Ovary (tissue), 9 donors: ENCODE measurements around the gene IST1. TPM values are rescaled to one million over a fixed set of nuclear protein-coding genes. Genes with fewer than 3 reads are reported as not detected.
"Not testable (repeated sequence)": the region's sequence is repeated elsewhere in the genome, so short reads cannot be mapped to it uniquely, and the experiment has no call there.

ENCODE experiments used
- DNase-seq, 5 donors: peaks; one replicate each; pipeline ENCODE4 v3.0.0-alpha.2; 2019 to 2020
- H3K27ac ChIP-seq, 2 donors: fragments of 200-600 bp; one replicate each; pipeline versions ENCODE4 v1.5.1 to v1.8.0; 2019 to 2022
- H3K27me3 ChIP-seq: fragments of 200-600 bp; one replicate; pipeline ENCODE4 v1.8.0; 2022
- H3K36me3 ChIP-seq: fragments of 200-600 bp; sonication (generic); one replicate; pipeline ENCODE4 v1.5.1; 2019
- H3K4me1 ChIP-seq: one replicate; pipeline ENCODE4 v1.8.1; 2013; ENCODE audit warnings: mild to moderate bottlenecking, moderate library complexity; ENCODE audit not compliant: insufficient read depth
- H3K4me3 ChIP-seq: fragments of 200-600 bp; sonication (generic); one replicate; pipeline ENCODE4 v1.5.1; 2017
- H3K9me3 ChIP-seq, 2 donors: fragments of 200-600 bp in 1 of 2; sonication (generic) in 1 of 2; one replicate each; pipeline versions ENCODE4 v1.5.1 to v1.8.1; 2013 to 2019; ENCODE audit warnings: mild to moderate bottlenecking in 1 of 2, moderate library complexity in 1 of 2
- EP300 ChIP-seq: sonication (generic); formaldehyde crosslinking; IDR thresholded peaks from one replicate; pipeline ENCODE4 v1.6.1; 2017; ENCODE audit warnings: antibody characterized with exemption
- POLR2A ChIP-seq: fragments of 450-650 bp; IDR thresholded peaks from one replicate; pipeline ENCODE4 v1.6.1; 2017; ENCODE audit warnings: antibody characterized with exemption, mild to moderate bottlenecking, moderate library complexity
- whole genome bisulfite sequencing, 3 donors: extraction: QIAGEN DNeasy Blood & Tissue Kit in 1 of 3; methylation state at CpG; one replicate each; pipeline versions ENCODE4 v1.1.5 to v1.1.7; 2013 to 2017; 5-methylcytosine and 5-hydroxymethylcytosine counted together
- intact Hi-C, 4 donors: fragments of 100-400 bp; cut with DNase I; formaldehyde crosslinking; loops; one replicate each; pipeline versions ENCODE4 v1.11.0 to v1.15.1; 2022 to 2023
- polyA plus RNA-seq, 2 donors: library from polyadenylated mRNA; stranded (reverse); fragments of 200-250 nt in 1 of 2; fragments of 350-450 nt in 1 of 2; fragmentation: Illumina TruSeq in 1 of 2; extraction: RNeasy Lipid Tissue Mini Kit (QIAGEN cat#74804) in 1 of 2; gene quantifications; one replicate each; pipeline ENCODE4 v1.2.3, GENCODE V29; 2013 to 2014
- total RNA-seq, 7 donors: library from RNA; depleted of rRNA in 2 of 7; stranded (reverse); fragments of >200 nt in 2 of 7; fragmentation: NEBNext Ultra II Directional in 3 of 7; extraction: Animal tissue kit (Norgen Biotek cat#: 25700) in 3 of 7; gene quantifications; one replicate each; pipeline versions ENCODE4 v1.1.0 to v1.2.4, GENCODE V29; 2016 to 2023
- TF ChIP-seq, protein P1 (sequence below), 3 donors: fragments of 450-650 bp in 2 of 3; fragments of 200-600 bp in 1 of 3; IDR thresholded peaks; one replicate each; pipeline versions ENCODE4 v1.5.1 to v1.8.0; 2016 to 2022; ENCODE audit warnings: antibody characterized with exemption in 3 of 3, mild to moderate bottlenecking in 1 of 3
- donor health status: DM: no; HTN: no; CAD: no; lungs with moderate emphysema.
- donor health status: DM: no; HTN: no; CAD: no.
- donor health status: Bipolar disorder and iron deficiency.
- donor health status: DM: yes; HTN: yes; CAD: no.
- donor health status: DM: no; HTN: no; CAD: no.
- donor health status: DM: yes; HTN: yes; CAD: no.

The IST1 gene
- total and polyA plus RNA-seq, 9 donors: 119 to 324 (median 169) TPM

DNA sequence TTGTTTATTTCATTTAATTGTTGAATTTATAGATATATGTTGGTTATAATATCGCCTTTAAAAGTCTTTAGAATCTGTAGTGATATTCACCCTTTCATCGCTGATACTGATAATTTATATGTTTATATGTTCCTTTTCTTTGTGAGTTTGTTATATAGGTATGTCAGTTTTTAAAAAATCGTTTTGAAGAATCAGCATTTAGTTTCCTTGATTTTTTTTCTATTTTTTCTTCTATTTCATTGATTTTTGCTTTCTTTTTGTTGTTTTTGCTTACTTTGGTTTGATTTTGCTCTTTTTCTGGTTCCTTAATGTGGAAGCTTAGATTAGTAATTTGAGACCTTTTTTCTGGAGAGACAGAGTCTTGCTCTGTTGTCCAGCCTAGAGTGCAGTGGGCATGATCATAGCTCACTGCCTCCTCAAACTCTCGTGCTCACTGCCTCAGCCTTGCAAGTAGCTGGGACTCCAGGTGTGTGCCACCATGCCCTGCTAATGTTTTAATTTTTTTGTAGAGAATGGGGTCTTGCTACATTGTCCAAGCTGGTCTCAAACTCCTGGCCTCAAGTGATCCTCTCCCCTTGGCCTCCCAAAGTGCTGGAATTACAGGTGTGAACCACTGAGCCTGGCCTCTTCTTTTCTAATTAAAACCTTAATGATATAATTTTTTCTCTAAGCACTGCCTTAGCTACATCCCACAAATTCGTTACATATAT, 7.5 kb downstream of the IST1 start:
- WGBS, 3 donors: 79 to 88% (median 81%) methylated on average over 5 of the region's 5 CpGs
- H3K4me3 ChIP-seq: no peak overlapping the region
- no peak for DNase-seq
- H3K27ac ChIP-seq: no peak overlapping the region
- no peaks in the 10 kb centered on the region for H3K9me3 ChIP-seq
- no peaks in the 10 kb centered on the region for H3K27me3 ChIP-seq
- intact Hi-C loops: no loop called here
- peaks cover 7% of the 10 kb centered on the region for H3K4me1 ChIP-seq
- no peaks in the 10 kb centered on the region for H3K36me3 ChIP-seq
- TF ChIP-seq POLR2A (no peak), EP300 (no peak)
- TF ChIP-seq, protein P1, sequence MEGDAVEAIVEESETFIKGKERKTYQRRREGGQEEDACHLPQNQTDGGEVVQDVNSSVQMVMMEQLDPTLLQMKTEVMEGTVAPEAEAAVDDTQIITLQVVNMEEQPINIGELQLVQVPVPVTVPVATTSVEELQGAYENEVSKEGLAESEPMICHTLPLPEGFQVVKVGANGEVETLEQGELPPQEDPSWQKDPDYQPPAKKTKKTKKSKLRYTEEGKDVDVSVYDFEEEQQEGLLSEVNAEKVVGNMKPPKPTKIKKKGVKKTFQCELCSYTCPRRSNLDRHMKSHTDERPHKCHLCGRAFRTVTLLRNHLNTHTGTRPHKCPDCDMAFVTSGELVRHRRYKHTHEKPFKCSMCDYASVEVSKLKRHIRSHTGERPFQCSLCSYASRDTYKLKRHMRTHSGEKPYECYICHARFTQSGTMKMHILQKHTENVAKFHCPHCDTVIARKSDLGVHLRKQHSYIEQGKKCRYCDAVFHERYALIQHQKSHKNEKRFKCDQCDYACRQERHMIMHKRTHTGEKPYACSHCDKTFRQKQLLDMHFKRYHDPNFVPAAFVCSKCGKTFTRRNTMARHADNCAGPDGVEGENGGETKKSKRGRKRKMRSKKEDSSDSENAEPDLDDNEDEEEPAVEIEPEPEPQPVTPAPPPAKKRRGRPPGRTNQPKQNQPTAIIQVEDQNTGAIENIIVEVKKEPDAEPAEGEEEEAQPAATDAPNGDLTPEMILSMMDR (IDR thresholded peaks at IDR 0.05): no peak

DNA sequence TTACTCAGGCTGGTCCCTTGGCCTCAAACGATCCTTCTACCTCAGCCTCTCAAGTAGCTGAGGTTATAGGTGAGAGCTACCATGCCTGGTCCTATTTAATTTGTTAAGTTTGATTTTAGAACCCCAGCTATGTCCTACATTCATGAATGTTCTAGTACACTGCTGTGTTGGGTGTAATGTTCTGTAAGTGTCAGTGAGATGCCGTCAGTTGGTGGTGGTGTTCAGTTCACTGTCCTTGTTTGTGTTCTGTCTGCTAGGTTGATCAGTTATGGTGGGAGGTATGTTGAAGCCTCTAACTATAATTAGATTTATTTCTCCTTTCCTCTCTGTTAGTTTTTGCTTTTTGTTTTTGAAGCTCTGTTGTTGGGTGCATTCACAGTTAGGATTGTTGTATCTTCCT, 8.3 kb downstream of the IST1 start:
- intact Hi-C loops: no loop called here
- no peak overlapping the region for H3K27ac ChIP-seq
- WGBS, 3 donors: 79 to 85% (median 80%) methylated on average over 2 of the region's 2 CpGs

DNA sequence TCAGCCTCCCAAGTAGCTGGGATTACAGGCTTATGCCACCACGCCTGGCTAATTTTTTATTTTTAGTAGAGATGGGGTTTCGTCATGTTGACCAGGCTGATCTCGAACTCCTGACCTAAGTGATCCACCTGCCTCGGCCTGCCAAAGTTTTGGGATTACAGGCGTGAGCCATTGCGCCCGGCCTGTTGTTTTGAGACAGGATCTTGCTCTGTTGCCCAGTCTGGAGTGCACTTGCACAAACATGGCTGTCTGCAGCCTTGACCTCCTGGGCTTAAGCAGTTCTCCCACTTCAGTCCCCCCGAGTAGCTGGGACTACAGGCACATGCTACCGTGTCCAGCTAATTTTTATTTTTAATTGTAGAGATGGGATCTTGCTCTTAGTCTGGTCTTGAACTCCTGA, 8.9 kb downstream of the IST1 start:
- Histone ChIP-seq H3K27ac (no peak overlapping the region), H3K27me3 (no peaks in the 10 kb centered on the region), H3K9me3 (no peaks in the 10 kb centered on the region), H3K36me3 (no peaks in the 10 kb centered on the region), H3K4me3 (no peak overlapping the region), H3K4me1 (peaks cover 6% of the 10 kb centered on the region)
- 73 to 77% (median 74%) methylated on average over 9 of the region's 9 CpGs for WGBS, 3 donors
- intact Hi-C loops: no loop called here
- TF ChIP-seq, protein P1 (IDR thresholded peaks at IDR 0.05): no peak
- TF ChIP-seq EP300: no peak
- TF ChIP-seq POLR2A: no peak
- peak in 1 of 5 donors; percentile 13 for DNase-seq

More for the DNA sequence above, 8.3 kb downstream of the IST1 start:
- no peaks in the 10 kb centered on the region for H3K9me3 ChIP-seq
- H3K36me3 ChIP-seq: no peaks in the 10 kb centered on the region
- no peak overlapping the region for H3K4me3 ChIP-seq
- H3K4me1 ChIP-seq: peaks cover 8% of the 10 kb centered on the region
- H3K27me3 ChIP-seq: no peaks in the 10 kb centered on the region
- DNase-seq: no peak
- TF ChIP-seq EP300 (no peak), POLR2A (no peak)
- TF ChIP-seq, protein P1 (IDR thresholded peaks at IDR 0.05): no peak

DNA sequence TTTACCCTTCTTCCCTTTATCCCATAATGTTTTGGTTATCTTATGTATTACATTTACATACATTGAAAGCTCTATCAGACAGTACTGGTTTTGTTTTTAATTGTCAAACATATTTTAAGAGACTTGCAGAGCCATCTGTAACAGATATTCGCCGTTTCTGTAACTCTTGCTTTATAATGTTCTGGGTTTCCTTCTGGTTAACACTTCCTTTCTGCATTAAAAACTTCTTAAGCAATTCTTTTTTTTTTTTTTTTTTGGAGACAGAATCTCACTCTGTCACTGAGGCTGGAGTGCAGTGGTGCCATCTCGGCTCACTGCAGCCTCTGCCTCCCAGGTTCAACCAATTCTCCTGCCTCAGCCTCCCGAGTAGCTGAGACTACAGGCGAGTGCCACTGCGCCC, 10.4 kb downstream of the IST1 start:
- H3K27me3 ChIP-seq, H3K4me1 ChIP-seq, DNase-seq, H3K27ac ChIP-seq, H3K36me3 ChIP-seq, H3K9me3 ChIP-seq, intact Hi-C loops, H3K4me3 ChIP-seq: not testable (repeated sequence)
- 85 to 93% (median 86%) methylated on average over 6 of the region's 6 CpGs for WGBS, 3 donors

DNA sequence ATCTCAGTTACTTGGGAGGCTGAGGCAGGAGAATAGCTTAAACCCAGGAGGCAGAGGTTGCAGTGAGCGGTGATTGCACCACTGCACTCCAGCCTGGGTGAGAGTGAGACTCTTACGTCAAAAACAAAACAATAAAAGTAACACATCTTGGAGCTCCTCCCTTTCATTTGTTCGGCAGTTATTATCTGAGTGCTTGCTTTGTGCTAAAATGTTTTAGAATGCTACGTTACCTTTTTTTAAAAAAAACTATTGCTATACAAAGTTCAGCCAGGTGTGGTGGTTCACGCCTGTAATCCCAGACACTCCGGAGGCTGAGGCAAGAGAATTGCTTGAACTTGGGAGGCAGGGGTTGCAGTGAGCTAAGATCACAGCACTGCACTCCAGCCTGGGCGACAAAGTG, 15.8 kb downstream of the IST1 start:
- Histone ChIP-seq H3K4me3 (no peak overlapping the region), H3K27ac (no peak overlapping the region), H3K27me3 (no peaks in the 10 kb centered on the region), H3K9me3 (no peaks in the 10 kb centered on the region), H3K4me1 (peaks cover 14% of the 10 kb centered on the region), H3K36me3 (no peaks in the 10 kb centered on the region)
- 70 to 88% (median 75%) methylated on average over 7 of the region's 7 CpGs for WGBS, 3 donors
- TF ChIP-seq, protein P1 (IDR thresholded peaks at IDR 0.05): no peak
- TF ChIP-seq POLR2A (no peak), EP300 (no peak)
- no peak for DNase-seq
- intact Hi-C loops: no loop called here
